Activated gamma-delta T cell (primary cell): ENCODE data around the gene GOLIM4.
"Not testable (repeated sequence)": the region's sequence is repeated elsewhere in the genome, so short reads cannot be mapped to it uniquely, and the experiment has no call there.

ENCODE experiments used
- DNase-seq: peaks from one replicate; lab custom pipeline; 2025; lab: John Stamatoyannopoulos, UW

Gene GOLIM4

GRCh38 chr3:168077091-168077490, 18.6 kb downstream of the GOLIM4 start:
- DNase-seq = no peak

- DNase-seq = no peak
Measured at GRCh38 chr3:168073842-168074605, 21.7 kb downstream of the GOLIM4 start.

- DNase-seq = no peak
Measured at GRCh38 chr3:168072323-168072650, 23.4 kb downstream of the GOLIM4 start.

GRCh38 chr3:168071591-168072322, 24.0 kb downstream of the GOLIM4 start:
- DNase-seq = no peak

GRCh38 chr3:168070919-168071318, 24.8 kb downstream of the GOLIM4 start:
- DNase-seq = no peak

GRCh38 chr3:168068346-168068745, 27.4 kb downstream of the GOLIM4 start:
- DNase-seq = no peak

- no peak for DNase-seq
Measured at GRCh38 chr3:168066882-168067281, 28.8 kb downstream of the GOLIM4 start.

GRCh38 chr3:168065569-168065968, 30.2 kb downstream of the GOLIM4 start:
- DNase-seq = no peak

GRCh38 chr3:168063122-168063521, 32.6 kb downstream of the GOLIM4 start:
- no peak for DNase-seq

GRCh38 chr3:168062679-168063078, 33.0 kb downstream of the GOLIM4 start:
- DNase-seq = no peak

- DNase-seq = no peak
Measured at GRCh38 chr3:168061332-168061996, 34.3 kb downstream of the GOLIM4 start.

- DNase-seq = no peak
Measured at GRCh38 chr3:168060317-168060716, 35.4 kb downstream of the GOLIM4 start.

- DNase-seq = no peak
Measured at GRCh38 chr3:168058481-168058880, 37.2 kb downstream of the GOLIM4 start.

- not testable (repeated sequence) for DNase-seq
Measured at GRCh38 chr3:168056398-168057230, 39.1 kb downstream of the GOLIM4 start.

- no peak for DNase-seq
Measured at GRCh38 chr3:168054447-168054846, 41.3 kb downstream of the GOLIM4 start.

- DNase-seq = no peak
Measured at GRCh38 chr3:168053115-168053514, 42.6 kb downstream of the GOLIM4 start.

GRCh38 chr3:168052515-168052914, 43.2 kb downstream of the GOLIM4 start:
- DNase-seq = no peak

GRCh38 chr3:168051531-168052471, 43.9 kb downstream of the GOLIM4 start:
- no peak for DNase-seq

GRCh38 chr3:168051070-168051469, 44.7 kb downstream of the GOLIM4 start:
- no peak for DNase-seq

- DNase-seq = no peak
Measured at GRCh38 chr3:168049367-168049974, 46.3 kb downstream of the GOLIM4 start.
